GM10266 (cell line): ENCODE data around the gene WFDC8.

Experiments used
- DNase-seq: peaks from one replicate; pipeline ENCODE4 v3.0.0; 2012; ENCODE audit errors: extremely low spot score
- TF ChIP-seq, protein P1 (sequence below): IDR thresholded peaks from 2 replicates; pipeline ENCODE4 v1.5.1; 2012; ENCODE audit warnings: mild to moderate bottlenecking, low read depth; ENCODE audit not compliant: control insufficient read depth, insufficient read depth; ENCODE audit errors: missing control alignments

Gene WFDC8

DNA sequence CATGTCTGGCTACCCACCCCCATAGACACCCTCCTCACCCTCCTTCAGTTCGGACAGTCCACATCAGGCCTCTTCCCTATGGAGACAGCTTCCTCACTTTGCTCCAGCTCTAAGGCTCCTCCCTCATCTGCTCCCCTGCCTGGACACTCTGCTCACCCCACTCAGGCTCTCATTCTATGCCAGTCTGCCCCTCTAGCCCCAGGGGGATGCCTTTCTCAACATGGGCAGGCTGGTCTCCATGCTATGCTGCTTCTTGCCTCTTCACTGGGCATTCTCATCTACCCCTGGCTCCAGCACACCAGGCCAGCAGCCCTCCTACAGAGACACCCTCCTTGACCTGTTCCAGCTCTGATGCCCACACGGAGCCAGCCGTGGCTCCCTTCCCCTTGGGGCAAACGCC is at the start of gene WFDC8:
Gene WFDC8 (minus strand): TSS at position 101 of the 400 bp plus-strand sequence. CDS start 37 bp downstream, at position 64.
- DNase-seq: no peak
- TF ChIP-seq, protein P1, sequence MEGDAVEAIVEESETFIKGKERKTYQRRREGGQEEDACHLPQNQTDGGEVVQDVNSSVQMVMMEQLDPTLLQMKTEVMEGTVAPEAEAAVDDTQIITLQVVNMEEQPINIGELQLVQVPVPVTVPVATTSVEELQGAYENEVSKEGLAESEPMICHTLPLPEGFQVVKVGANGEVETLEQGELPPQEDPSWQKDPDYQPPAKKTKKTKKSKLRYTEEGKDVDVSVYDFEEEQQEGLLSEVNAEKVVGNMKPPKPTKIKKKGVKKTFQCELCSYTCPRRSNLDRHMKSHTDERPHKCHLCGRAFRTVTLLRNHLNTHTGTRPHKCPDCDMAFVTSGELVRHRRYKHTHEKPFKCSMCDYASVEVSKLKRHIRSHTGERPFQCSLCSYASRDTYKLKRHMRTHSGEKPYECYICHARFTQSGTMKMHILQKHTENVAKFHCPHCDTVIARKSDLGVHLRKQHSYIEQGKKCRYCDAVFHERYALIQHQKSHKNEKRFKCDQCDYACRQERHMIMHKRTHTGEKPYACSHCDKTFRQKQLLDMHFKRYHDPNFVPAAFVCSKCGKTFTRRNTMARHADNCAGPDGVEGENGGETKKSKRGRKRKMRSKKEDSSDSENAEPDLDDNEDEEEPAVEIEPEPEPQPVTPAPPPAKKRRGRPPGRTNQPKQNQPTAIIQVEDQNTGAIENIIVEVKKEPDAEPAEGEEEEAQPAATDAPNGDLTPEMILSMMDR: no peak

DNA sequence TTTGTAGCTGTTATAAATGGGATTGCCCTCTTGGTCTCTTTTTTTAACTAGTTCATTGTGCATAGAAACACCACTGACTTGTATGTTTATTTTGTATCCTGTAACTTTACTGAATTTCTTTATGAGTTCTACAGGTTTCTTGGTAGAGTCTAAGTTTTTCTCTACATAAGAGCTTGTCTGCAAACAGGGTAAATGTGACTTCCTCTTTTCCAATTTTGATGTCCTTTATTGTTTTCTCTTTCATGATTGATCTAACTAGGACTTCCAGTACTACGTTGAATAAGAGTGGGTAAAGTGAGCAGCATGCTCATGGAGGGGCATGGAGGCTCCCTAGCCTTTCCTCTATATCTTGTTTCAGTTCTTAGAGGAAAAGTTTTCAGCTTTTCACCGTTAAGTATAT is 47.5 kb upstream of the WFDC8 start:
- TF ChIP-seq, protein P1: no peak
- no peak for DNase-seq

DNA sequence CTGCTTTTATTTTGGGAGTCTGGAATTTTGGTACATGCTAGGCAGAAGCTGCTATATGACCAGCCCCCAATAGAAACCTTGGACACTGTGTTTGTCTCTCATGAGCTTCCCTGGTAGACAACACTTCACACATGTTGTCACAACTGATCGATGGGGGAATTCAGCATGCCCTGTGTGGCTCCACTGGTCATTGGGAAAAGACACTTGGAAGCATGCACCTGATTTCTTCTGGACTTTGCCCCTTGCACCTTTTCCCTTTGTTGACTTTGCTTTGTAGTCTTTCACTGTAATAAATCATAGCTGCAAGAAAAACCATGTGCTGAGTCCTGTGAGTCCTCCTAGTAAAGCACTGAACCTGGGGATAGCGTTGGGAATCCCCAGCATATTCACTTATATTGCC is 42.5 kb upstream of the WFDC8 start:
- DNase-seq: no peak
- TF ChIP-seq, protein P1: no peak

DNA sequence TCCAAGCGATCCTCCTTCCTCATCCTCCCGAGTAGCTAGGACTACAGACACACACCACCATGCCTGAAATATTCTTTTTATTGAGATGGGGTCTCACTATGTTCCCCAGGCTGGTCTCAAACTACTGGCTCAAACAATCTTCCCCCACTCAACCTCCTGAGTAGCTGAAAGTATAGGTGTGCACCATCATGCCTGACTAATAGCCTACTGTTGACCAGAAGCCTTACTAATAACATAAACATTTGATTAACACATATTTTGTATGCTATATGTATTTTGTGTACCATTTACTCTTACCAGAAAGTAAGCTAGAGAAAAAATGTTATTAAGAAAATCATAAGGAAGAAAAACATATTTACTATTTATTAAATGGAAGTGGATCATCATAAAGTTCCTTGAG is 38.5 kb upstream of the WFDC8 start:
- DNase-seq: no peak
- TF ChIP-seq, protein P1: no peak

DNA sequence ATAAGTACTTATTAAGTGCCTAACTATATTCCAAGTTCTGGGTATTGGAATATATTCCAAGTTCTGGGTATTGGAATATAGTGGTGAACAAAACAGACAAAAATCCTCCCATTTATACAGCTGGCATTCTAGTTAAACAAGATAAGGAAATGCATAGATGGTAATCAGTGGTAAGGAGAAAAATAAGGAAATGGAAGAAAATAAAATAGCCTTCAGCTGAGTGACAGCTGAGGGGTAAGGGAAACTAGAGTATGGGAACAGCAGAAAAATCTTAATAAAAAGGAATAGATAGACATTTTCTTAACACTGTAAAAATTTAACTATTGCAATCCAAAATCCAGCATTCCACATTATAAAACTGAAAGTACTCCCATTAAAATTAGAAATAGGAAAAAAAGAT is 33.2 kb upstream of the WFDC8 start:
- TF ChIP-seq, protein P1: no peak

DNA sequence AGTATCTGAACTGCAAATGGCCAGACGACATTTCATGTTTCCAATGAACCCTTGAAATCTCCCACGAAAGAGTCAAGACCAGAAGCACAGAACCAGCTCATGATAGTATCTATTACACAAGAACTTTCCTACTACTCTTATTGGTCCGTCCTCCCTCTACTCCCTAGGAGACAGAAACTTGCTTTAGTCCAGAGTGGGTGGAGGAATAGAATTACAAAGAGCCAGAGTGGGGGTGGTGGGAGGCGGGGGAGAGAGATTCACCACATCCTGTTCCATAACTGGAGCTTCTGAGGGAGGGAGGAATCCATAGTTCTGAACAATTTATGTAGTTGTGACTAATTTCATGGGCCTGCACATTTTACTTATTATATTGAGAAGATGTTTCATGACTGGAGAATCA is 32.0 kb upstream of the WFDC8 start:
- DNase-seq: no peak
- TF ChIP-seq, protein P1: no peak

More for the DNA sequence above, 33.2 kb upstream of the WFDC8 start:
- no peak for DNase-seq

DNA sequence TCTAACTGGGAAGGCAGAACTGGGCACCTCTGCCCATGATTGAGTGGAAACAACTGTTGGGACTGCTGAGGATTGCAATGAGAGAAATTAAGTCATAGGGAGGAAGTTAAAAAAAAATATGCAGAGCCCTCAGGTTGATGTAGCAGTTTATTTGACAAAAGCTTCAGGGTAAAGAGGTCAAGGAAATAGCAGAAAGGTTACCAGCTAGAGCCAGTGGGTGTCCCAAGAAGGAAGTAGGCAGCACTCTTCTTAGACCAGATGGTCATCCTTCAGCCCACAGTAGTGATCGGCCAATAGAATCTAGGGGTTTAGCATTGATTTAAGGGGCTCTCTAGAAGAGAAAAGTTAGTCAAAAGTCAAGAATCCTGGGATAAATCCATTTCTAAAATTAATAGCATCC is 28.7 kb upstream of the WFDC8 start:
- TF ChIP-seq, protein P1: no peak
- DNase-seq: no peak
